Psoas muscle (tissue), 8 donors: Measurements from ENCODE around the gene NANS. TPM values are rescaled to one million over a fixed set of nuclear protein-coding genes. Genes with fewer than 3 reads are reported as not detected.

Experiments used
- ATAC-seq, 4 donors: fragments of 200-7000 bp; cut with Tn5 transposase; one replicate each; pipeline ENCODE4 v1.9.1; 2020; ENCODE audit warnings: moderate library complexity in 3 of 4, mild to moderate bottlenecking in 2 of 4
- DNase-seq, 2 donors: peaks; one replicate each; pipeline ENCODE4 v3.0.0-alpha.2; 2020
- H3K27ac ChIP-seq: fragments of 200-600 bp; one replicate; pipeline ENCODE4 v1.8.0; 2022
- H3K27me3 ChIP-seq, 3 donors: fragments of 200-600 bp in 1 of 3; one replicate each; pipeline versions ENCODE4 v1.6.1 to v1.8.0; 2013 to 2022; ENCODE audit warnings: low read length in 2 of 3, mild to moderate bottlenecking in 2 of 3, moderate library complexity in 1 of 3; ENCODE audit not compliant: insufficient read depth in 3 of 3
- H3K36me3 ChIP-seq, 2 donors: fragments of 200-600 bp in 1 of 2; one replicate each; pipeline versions ENCODE4 v1.6.1 to v1.8.0; 2013 to 2022; ENCODE audit warnings: low read depth in 1 of 2, mild to moderate bottlenecking in 1 of 2, moderate library complexity in 1 of 2; ENCODE audit not compliant: insufficient read depth in 1 of 2
- H3K4me1 ChIP-seq: fragments of 200-600 bp; one replicate; pipeline ENCODE4 v1.8.0; 2022
- H3K4me3 ChIP-seq: fragments of 200-600 bp; one replicate; pipeline ENCODE4 v1.8.0; 2022; ENCODE audit warnings: mild to moderate bottlenecking
- H3K9me3 ChIP-seq: fragments of 200-600 bp; one replicate; pipeline ENCODE4 v1.8.0; 2022
- WGBS, 3 donors: extraction: QIAGEN DNeasy Blood & Tissue Kit; methylation state at CpG; one replicate each; pipeline versions ENCODE4 v1.1.6 to v1.1.7; 2013; 5-methylcytosine and 5-hydroxymethylcytosine counted together
- intact Hi-C, 2 donors: fragments of 100-400 bp; cut with DNase I; formaldehyde crosslinking; loops; one replicate each; pipeline versions ENCODE4 v1.11.0 to v1.14.2; 2022
- polyA plus RNA-seq, 3 donors: library from polyadenylated mRNA; stranded (reverse); fragments of 200-250 nt; gene quantifications; one replicate each; pipeline ENCODE4 v1.2.3, GENCODE V29; 2013
- total RNA-seq, 4 donors: library from RNA; stranded (reverse); fragmentation: NEBNext Ultra II Directional in 2 of 4; extraction: Animal tissue kit (Norgen Biotek cat#: 25700) in 2 of 4; gene quantifications; one replicate each; pipeline versions ENCODE4 v1.2.1 to v1.2.4, GENCODE V29; 2021 to 2023
- TF ChIP-seq, protein P1 (sequence below): fragments of 200-600 bp; IDR thresholded peaks from one replicate; pipeline ENCODE4 v1.8.0; 2022; ENCODE audit warnings: antibody characterized with exemption
- donor health status: healthy with polysubstance abuse.
- donor health status: DM: no; HTN: no; CAD: no; lungs with moderate emphysema.
- donor health status: Bipolar disorder and iron deficiency.
- donor health status: healthy.
- donor health status: DM: yes; HTN: yes; CAD: no.
- donor health status: DM: no; HTN: no; CAD: no.
- donor health status: DM: no; HTN: no; CAD: no.
- donor health status: DM: yes; HTN: yes; CAD: no.

The NANS gene
- total and polyA plus RNA-seq, 7 donors, result 21.1 to 168 (median 33.2) TPM

DNA sequence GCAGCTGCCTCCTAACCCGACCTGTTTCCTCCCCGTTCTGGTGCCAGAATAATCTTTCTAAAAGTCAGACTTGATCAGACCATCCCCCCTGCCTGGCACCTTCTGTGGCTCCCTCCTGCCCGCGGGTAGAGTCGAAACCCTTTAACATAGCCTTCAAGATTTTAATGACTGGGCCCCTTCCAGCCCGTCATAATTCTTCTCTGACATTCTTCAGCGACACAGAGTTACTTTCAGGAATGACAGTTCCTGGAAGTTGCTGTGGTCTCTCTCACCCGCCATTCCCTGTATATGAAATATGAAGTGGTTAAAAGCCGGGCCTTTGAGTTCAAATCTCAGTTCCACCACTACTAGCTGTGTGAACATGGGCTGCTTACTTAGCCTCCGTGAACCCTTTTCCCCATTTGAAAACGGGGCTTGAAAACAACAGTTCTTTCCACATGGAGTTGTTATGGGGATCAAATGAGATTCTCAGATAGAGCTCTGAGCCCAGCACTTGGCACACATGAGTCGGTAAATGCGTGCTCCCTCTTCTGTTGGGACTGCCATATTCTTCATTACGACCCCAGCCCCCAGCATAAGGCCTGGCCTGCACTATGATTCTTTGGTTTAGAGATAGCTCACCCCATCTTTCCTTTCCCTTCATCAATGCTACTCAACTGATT, 737 bp downstream of the NANS start:
- TF ChIP-seq, protein P1, sequence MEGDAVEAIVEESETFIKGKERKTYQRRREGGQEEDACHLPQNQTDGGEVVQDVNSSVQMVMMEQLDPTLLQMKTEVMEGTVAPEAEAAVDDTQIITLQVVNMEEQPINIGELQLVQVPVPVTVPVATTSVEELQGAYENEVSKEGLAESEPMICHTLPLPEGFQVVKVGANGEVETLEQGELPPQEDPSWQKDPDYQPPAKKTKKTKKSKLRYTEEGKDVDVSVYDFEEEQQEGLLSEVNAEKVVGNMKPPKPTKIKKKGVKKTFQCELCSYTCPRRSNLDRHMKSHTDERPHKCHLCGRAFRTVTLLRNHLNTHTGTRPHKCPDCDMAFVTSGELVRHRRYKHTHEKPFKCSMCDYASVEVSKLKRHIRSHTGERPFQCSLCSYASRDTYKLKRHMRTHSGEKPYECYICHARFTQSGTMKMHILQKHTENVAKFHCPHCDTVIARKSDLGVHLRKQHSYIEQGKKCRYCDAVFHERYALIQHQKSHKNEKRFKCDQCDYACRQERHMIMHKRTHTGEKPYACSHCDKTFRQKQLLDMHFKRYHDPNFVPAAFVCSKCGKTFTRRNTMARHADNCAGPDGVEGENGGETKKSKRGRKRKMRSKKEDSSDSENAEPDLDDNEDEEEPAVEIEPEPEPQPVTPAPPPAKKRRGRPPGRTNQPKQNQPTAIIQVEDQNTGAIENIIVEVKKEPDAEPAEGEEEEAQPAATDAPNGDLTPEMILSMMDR, result no peak
- intact Hi-C loops, result loop anchor here in 1 of 2 donors (5.0 kb wide), 3 partner anchors 75 to 200 kb away; partner anchors contain the start of genes ANP32B, TBC1D2 and TRMO
- Histone ChIP-seq H3K27me3 (no peaks in the 10 kb centered on the region), H3K36me3 (peaks cover 5 to 21% of the 10 kb centered on the region in 2 donors), H3K4me3 (peak overlapping the region; percentile 76), H3K27ac (peak overlapping the region; percentile 92), H3K4me1 (peaks cover 12% of the 10 kb centered on the region), H3K9me3 (no peaks in the 10 kb centered on the region)
- 7 to 13% (median 9%) methylated on average over 14 of the region's 14 CpGs for WGBS, 3 donors
- DNase-seq (no peak), ATAC-seq (peak in 2 of 4 donors; percentile 26 to 29)

DNA sequence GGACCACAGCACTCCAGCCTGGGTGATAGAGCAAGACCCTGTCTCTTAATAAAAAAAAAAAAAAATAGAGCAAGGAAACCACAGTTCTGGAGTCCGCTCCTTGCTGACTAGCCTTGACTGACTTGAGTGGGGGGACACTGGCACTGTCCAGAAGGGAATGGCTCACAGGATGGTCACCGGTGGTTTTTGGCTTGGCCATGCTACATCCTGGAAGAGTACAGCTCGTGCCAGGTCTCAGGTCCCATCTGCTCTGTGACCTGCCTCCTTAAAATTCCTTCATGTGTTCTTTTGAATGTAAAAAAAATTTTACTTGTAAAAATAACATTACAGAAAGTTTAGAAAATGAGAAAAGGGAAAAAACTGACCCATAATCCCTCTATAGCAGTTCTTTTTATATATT, 5.6 kb downstream of the NANS start:
- H3K9me3 ChIP-seq, result no peaks in the 10 kb centered on the region
- DNase-seq, result no peak
- no peak for ATAC-seq
- H3K36me3 ChIP-seq, result peaks cover 5 to 60% of the 10 kb centered on the region in 2 donors
- H3K4me3 ChIP-seq, result no peak overlapping the region
- H3K27me3 ChIP-seq, result no peaks in the 10 kb centered on the region
- no peak overlapping the region for H3K27ac ChIP-seq
- peaks cover 12% of the 10 kb centered on the region for H3K4me1 ChIP-seq
- intact Hi-C loops, result no loop called here
- TF ChIP-seq, protein P1, result no peak
- WGBS, 3 donors, result 72 to 85% (median 79%) methylated on average over 3 of the region's 3 CpGs

DNA sequence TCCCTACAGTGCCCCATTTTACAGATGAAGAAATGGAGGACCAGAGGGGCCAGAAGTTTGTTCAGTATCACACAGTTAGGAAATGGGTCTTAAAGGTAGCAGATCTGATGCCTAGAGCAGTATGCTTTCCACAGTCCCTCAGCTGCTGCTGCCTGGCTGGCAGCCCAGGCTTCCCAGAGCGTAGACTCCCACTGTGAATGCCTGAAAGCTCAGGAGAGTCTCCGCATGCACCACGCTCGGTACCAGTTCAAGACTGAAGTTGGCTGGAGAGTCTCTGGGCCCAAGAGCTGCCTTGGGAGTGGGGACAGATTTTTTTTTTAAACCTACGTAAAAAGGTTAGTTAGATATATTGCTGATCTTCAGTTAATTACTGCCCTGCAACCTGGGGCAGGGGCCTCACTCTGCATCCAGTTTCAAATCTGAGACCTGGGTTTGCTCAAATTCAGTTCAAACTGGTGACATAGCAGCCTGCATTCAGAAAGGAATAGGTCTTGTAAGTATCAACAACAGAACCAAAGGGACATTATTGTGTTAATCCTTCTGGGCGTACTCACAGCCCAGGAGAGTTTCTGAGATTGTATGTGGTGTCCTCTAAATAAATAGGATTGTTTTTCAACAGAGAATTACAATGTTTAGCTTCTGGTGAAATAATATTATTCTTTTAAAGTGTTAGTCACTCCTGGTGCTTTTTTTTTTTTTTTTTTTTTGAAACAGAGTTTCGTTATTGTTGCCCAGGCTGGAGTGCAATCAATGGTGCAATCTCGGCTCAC, 8.3 kb downstream of the NANS start:
- intact Hi-C loops, result no loop called here
- no peak for DNase-seq
- Histone ChIP-seq H3K27me3 (no peaks in the 10 kb centered on the region), H3K4me1 (no peaks in the 10 kb centered on the region), H3K9me3 (no peaks in the 10 kb centered on the region), H3K4me3 (no peak overlapping the region), H3K27ac (no peak overlapping the region), H3K36me3 (peaks cover 5 to 66% of the 10 kb centered on the region in 2 donors)
- ATAC-seq, result no peak
- TF ChIP-seq, protein P1, result no peak
- 80 to 88% (median 81%) methylated on average over 8 of the region's 8 CpGs for WGBS, 3 donors

DNA sequence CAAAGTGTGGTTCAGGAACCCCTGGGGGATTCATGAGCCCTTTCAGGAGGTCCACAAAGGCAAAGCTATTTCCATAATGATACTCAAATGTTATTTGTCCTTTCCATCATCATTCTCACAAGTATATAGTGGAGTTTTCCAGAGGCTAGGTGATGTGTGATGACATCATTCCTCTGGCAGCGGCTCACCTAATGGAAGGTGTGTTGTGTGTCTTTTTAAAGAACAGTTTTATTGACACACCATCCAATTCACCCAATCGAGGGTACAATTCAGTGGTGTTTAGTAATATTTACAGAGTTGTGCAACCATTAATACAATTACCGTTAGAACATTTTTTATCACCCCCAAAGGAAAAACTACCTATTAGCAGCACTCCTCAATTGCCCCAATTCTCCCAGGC, 9.7 kb downstream of the NANS start:
- intact Hi-C loops, result no loop called here
- no peak for DNase-seq
- Histone ChIP-seq H3K27me3 (no peaks in the 10 kb centered on the region), H3K9me3 (no peaks in the 10 kb centered on the region), H3K4me3 (no peak overlapping the region), H3K27ac (no peak overlapping the region), H3K36me3 (peaks cover 5 to 59% of the 10 kb centered on the region in 2 donors), H3K4me1 (no peaks in the 10 kb centered on the region)
- TF ChIP-seq, protein P1, result no peak
- ATAC-seq, result no peak
- 86 to 91% (median 91%) methylated on average over 3 of the region's 3 CpGs for whole genome bisulfite sequencing, 3 donors
